SK-N-SH (cell line): Measurements from ENCODE around the gene TOMM40L.

Experiments
- CHD2 ChIP-seq: fragments of 150-350 bp; IDR thresholded peaks from 2 replicates; pipeline ENCODE4 v1.6.1; 2018; ENCODE audit warnings: low read length; ENCODE audit not compliant: partially characterized antibody
- FOXJ3 ChIP-seq: sonication (generic); formaldehyde crosslinking; IDR thresholded peaks from 2 replicates; pipeline ENCODE4 v1.5.1; 2020; ENCODE audit warnings: mild to moderate bottlenecking, missing genetic modification reagents
- MXI1 ChIP-seq: IDR thresholded peaks from 2 replicates; pipeline ENCODE4 v1.6.1; 2012; ENCODE audit warnings: mild to moderate bottlenecking, low read depth, low read length, improper control_type of control experiment
- POLR2AphosphoS5 ChIP-seq: IDR thresholded peaks from 2 replicates; pipeline ENCODE4 v1.6.1; 2012; ENCODE audit warnings: low read depth, low read length
- SIN3A ChIP-seq: IDR thresholded peaks from 2 replicates; pipeline ENCODE4 v1.6.1; 2012; ENCODE audit warnings: low read depth, mild to moderate bottlenecking, low read length, moderate library complexity, borderline replicate concordance
- TF ChIP-seq, protein P1 (sequence below): fragments of 200-600 bp; sonication (generic); IDR thresholded peaks from 2 replicates; pipeline ENCODE4 v1.6.1; 2017; ENCODE audit warnings: antibody characterized with exemption, mild to moderate bottlenecking, moderate library complexity
- TF ChIP-seq, protein P2 (sequence below): IDR thresholded peaks from 2 replicates; pipeline ENCODE4 v1.4.0; 2012; ENCODE audit warnings: low read depth, borderline replicate concordance

DNA sequence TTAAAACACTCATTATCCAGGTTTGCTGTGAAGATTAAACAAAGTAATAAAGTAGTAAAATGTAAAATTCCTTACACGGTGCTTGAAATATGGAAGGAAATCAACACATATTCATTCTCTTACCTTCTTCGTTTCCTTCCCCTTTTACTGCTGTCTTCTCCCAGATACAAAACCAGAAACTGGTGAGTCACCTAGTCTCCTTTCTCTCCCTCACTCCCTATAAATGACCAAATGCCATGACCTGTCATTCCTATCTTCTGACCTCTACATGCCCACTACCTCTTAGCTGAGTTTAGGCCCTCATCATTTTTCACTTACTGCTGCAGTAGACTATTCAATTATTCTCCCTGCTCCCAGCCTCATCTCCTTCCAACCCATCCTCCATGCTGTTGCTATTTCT lies 16.5 kb downstream of the TOMM40L start:
- TF ChIP-seq, protein P1, sequence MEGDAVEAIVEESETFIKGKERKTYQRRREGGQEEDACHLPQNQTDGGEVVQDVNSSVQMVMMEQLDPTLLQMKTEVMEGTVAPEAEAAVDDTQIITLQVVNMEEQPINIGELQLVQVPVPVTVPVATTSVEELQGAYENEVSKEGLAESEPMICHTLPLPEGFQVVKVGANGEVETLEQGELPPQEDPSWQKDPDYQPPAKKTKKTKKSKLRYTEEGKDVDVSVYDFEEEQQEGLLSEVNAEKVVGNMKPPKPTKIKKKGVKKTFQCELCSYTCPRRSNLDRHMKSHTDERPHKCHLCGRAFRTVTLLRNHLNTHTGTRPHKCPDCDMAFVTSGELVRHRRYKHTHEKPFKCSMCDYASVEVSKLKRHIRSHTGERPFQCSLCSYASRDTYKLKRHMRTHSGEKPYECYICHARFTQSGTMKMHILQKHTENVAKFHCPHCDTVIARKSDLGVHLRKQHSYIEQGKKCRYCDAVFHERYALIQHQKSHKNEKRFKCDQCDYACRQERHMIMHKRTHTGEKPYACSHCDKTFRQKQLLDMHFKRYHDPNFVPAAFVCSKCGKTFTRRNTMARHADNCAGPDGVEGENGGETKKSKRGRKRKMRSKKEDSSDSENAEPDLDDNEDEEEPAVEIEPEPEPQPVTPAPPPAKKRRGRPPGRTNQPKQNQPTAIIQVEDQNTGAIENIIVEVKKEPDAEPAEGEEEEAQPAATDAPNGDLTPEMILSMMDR = no peak
- TF ChIP-seq POLR2AphosphoS5 = no peak
- TF ChIP-seq, protein P2, sequence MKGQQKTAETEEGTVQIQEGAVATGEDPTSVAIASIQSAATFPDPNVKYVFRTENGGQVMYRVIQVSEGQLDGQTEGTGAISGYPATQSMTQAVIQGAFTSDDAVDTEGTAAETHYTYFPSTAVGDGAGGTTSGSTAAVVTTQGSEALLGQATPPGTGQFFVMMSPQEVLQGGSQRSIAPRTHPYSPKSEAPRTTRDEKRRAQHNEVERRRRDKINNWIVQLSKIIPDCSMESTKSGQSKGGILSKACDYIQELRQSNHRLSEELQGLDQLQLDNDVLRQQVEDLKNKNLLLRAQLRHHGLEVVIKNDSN = no peak
- TF ChIP-seq SIN3A = no peak
- no peak for TF ChIP-seq FOXJ3 (CRISPR knock-in tag)
- TF ChIP-seq MXI1 = no peak
- TF ChIP-seq CHD2 = no peak
